SK-N-SH (cell line): ENCODE results near the gene SAPCD2.

Source experiments
- CHD2 ChIP-seq: fragments of 150-350 bp; IDR thresholded peaks from 2 replicates; pipeline ENCODE4 v1.6.1; 2018; ENCODE audit warnings: low read length; ENCODE audit not compliant: partially characterized antibody
- EP300 ChIP-seq, 2 experiments: IDR thresholded peaks; 2 replicates each; pipeline versions ENCODE4 v1.4.0 to v1.6.1; 2012; ENCODE audit warnings: borderline replicate concordance in 1 of 2, low read depth in 1 of 2, low read length in 1 of 2
- EZH2phosphoT487 ChIP-seq: fragments of 200-600 bp; sonication (generic); IDR thresholded peaks from 2 replicates; pipeline ENCODE4 v1.6.1; 2017; ENCODE audit warnings: low read depth, mixed run types, mild to moderate bottlenecking, antibody characterized with exemption, moderate library complexity, borderline replicate concordance
- FOXJ3 ChIP-seq: sonication (generic); formaldehyde crosslinking; IDR thresholded peaks from 2 replicates; pipeline ENCODE4 v1.5.1; 2020; ENCODE audit warnings: mild to moderate bottlenecking, missing genetic modification reagents
- JUND ChIP-seq: IDR thresholded peaks from 2 replicates; pipeline ENCODE4 v1.4.0; 2012
- POLR2AphosphoS5 ChIP-seq: IDR thresholded peaks from 2 replicates; pipeline ENCODE4 v1.6.1; 2012; ENCODE audit warnings: low read depth, low read length
- TF ChIP-seq, protein P1 (sequence below): fragments of 200-600 bp; sonication (generic); IDR thresholded peaks from 2 replicates; pipeline ENCODE4 v1.6.1; 2017; ENCODE audit warnings: antibody characterized with exemption, mild to moderate bottlenecking, moderate library complexity
- TF ChIP-seq, protein P2 (sequence below): IDR thresholded peaks from 2 replicates; pipeline ENCODE4 v1.6.1; 2012; ENCODE audit warnings: mild to moderate bottlenecking, low read depth, low read length, moderate library complexity
- TF ChIP-seq, protein P3 (sequence below): IDR thresholded peaks from 2 replicates; pipeline ENCODE4; 2012

DNA sequence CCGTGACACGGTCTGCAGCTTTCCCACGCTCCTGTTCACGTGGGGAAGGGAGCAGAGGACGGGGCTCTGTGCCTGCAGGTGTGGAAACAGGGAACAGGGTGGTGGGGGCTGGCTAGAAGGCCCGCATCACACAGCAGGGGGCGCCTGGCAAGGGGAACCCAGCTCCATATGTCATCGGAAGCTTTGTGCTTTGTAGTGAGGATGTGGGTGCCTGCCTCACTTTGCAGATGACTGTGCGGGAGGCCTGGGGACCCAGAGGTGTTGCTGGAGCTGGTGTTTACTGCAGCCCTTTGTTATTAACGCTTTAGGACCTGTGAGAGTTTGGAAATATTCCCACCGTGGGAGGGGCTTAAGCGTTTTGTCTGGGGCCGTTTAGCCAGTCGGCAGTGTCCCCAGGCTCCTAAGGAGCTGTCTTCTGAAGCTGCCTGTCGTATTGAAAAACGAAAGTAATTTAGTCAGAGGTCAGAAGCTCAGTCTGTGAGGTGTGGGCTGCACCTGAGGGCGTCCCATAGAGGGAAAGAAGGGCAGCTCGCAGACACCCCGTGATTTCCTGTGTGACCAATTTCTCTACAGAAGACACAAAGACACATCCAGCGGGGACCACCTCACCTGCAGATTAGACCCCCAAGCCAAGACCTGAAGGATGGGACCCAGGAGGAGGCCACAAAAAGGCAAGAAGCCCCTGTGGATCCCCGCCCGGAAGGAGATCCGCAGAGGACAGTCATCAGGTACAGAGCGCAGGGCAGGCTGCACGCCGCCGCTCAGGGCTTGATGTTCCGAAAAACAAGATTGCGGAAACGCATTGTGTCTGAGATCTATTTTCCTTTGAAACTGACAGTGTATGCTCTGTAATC lies 25.5 kb upstream of the SAPCD2 start:
- no peak for TF ChIP-seq CHD2
- TF ChIP-seq, protein P1, sequence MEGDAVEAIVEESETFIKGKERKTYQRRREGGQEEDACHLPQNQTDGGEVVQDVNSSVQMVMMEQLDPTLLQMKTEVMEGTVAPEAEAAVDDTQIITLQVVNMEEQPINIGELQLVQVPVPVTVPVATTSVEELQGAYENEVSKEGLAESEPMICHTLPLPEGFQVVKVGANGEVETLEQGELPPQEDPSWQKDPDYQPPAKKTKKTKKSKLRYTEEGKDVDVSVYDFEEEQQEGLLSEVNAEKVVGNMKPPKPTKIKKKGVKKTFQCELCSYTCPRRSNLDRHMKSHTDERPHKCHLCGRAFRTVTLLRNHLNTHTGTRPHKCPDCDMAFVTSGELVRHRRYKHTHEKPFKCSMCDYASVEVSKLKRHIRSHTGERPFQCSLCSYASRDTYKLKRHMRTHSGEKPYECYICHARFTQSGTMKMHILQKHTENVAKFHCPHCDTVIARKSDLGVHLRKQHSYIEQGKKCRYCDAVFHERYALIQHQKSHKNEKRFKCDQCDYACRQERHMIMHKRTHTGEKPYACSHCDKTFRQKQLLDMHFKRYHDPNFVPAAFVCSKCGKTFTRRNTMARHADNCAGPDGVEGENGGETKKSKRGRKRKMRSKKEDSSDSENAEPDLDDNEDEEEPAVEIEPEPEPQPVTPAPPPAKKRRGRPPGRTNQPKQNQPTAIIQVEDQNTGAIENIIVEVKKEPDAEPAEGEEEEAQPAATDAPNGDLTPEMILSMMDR, result peak; percentile 27
- TF ChIP-seq, protein P2, sequence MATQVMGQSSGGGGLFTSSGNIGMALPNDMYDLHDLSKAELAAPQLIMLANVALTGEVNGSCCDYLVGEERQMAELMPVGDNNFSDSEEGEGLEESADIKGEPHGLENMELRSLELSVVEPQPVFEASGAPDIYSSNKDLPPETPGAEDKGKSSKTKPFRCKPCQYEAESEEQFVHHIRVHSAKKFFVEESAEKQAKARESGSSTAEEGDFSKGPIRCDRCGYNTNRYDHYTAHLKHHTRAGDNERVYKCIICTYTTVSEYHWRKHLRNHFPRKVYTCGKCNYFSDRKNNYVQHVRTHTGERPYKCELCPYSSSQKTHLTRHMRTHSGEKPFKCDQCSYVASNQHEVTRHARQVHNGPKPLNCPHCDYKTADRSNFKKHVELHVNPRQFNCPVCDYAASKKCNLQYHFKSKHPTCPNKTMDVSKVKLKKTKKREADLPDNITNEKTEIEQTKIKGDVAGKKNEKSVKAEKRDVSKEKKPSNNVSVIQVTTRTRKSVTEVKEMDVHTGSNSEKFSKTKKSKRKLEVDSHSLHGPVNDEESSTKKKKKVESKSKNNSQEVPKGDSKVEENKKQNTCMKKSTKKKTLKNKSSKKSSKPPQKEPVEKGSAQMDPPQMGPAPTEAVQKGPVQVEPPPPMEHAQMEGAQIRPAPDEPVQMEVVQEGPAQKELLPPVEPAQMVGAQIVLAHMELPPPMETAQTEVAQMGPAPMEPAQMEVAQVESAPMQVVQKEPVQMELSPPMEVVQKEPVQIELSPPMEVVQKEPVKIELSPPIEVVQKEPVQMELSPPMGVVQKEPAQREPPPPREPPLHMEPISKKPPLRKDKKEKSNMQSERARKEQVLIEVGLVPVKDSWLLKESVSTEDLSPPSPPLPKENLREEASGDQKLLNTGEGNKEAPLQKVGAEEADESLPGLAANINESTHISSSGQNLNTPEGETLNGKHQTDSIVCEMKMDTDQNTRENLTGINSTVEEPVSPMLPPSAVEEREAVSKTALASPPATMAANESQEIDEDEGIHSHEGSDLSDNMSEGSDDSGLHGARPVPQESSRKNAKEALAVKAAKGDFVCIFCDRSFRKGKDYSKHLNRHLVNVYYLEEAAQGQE, result no peak
- TF ChIP-seq, protein P3, sequence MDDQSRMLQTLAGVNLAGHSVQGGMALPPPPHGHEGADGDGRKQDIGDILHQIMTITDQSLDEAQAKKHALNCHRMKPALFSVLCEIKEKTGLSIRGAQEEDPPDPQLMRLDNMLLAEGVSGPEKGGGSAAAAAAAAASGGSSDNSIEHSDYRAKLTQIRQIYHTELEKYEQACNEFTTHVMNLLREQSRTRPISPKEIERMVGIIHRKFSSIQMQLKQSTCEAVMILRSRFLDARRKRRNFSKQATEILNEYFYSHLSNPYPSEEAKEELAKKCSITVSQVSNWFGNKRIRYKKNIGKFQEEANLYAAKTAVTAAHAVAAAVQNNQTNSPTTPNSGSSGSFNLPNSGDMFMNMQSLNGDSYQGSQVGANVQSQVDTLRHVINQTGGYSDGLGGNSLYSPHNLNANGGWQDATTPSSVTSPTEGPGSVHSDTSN, result no peak
- TF ChIP-seq FOXJ3 (CRISPR knock-in tag), result no peak
- TF ChIP-seq JUND, result no peak
- no peak for TF ChIP-seq POLR2AphosphoS5
- no peak for TF ChIP-seq EZH2phosphoT487
- TF ChIP-seq EP300 (IDR thresholded peaks at IDR 0.05; ENCODE audit: borderline replicate concordance in 1 of 2, low read depth in 1 of 2, low read length in 1 of 2), result no peak
